Testis (tissue), 3 donors: ENCODE measurements around the gene NOL6. TPM values are rescaled to one million over a fixed set of nuclear protein-coding genes. Genes with fewer than 3 reads are reported as not detected.

Experiments used
- DNase-seq: peaks from one replicate; pipeline ENCODE4 v3.0.0-alpha.2; 2019
- H3K27ac ChIP-seq, 2 donors: fragments of 200-600 bp; sonication (generic); one replicate each; pipeline ENCODE4 v1.5.1; 2019
- H3K27me3 ChIP-seq: fragments of 200-600 bp; sonication (generic); one replicate; pipeline ENCODE4 v1.5.1; 2019
- H3K36me3 ChIP-seq: fragments of 200-600 bp; sonication (generic); one replicate; pipeline ENCODE4 v1.5.1; 2017; ENCODE audit warnings: low read depth; ENCODE audit errors: missing control alignments
- H3K4me1 ChIP-seq: fragments of 200-600 bp; sonication (generic); one replicate; pipeline ENCODE4 v1.5.1; 2019
- H3K4me3 ChIP-seq, 2 donors: fragments of 200-600 bp; sonication (generic); one replicate each; pipeline ENCODE4 v1.5.1; 2017 to 2019
- H3K9me3 ChIP-seq: fragments of 200-600 bp; sonication (generic); one replicate; pipeline ENCODE4 v1.5.1; 2017
- POLR2A ChIP-seq: fragments of 450-650 bp; IDR thresholded peaks from one replicate; pipeline ENCODE4 v1.6.1; 2017; ENCODE audit warnings: antibody characterized with exemption, mild to moderate bottlenecking, moderate library complexity
- WGBS, 2 donors: methylation state at CpG; one replicate each; pipeline ENCODE4 v1.1.5; 2018; 5-methylcytosine and 5-hydroxymethylcytosine counted together
- intact Hi-C: fragments of 100-400 bp; cut with DNase I; formaldehyde crosslinking; loops from one replicate; pipeline ENCODE4 v1.15.1; 2023; ENCODE audit warnings: low total_unique reads
- polyA plus RNA-seq: library from polyadenylated mRNA; stranded (reverse); fragments of 350-450 nt; fragmentation: Illumina TruSeq; extraction: RNeasy Lipid Tissue Mini Kit (QIAGEN cat#74804); gene quantifications from one replicate; pipeline ENCODE4 v1.2.3, GENCODE V29; 2014; ENCODE audit warnings: low read depth, low replicate concordance; ENCODE audit not compliant: insufficient read depth
- total RNA-seq, 2 donors: library from RNA; depleted of rRNA; stranded (reverse); fragments of >200 nt; gene quantifications; one replicate each; pipeline ENCODE4 v1.2.3, GENCODE V29; 2016
- TF ChIP-seq, protein P1 (sequence below), 3 experiments: fragments of 450-650 bp in 2 of 3; fragments of 200-600 bp in 1 of 3; sonication (generic) in 1 of 3; IDR thresholded peaks; one replicate each; pipeline ENCODE4 v1.5.1; 2016 to 2019; ENCODE audit warnings: antibody characterized with exemption in 3 of 3, mild to moderate bottlenecking in 2 of 3, moderate library complexity in 1 of 3

The NOL6 gene
- total and polyA plus RNA-seq, 3 donors from 2014 or later, result 40.4 to 51.6 (median 45.4) TPM

DNA sequence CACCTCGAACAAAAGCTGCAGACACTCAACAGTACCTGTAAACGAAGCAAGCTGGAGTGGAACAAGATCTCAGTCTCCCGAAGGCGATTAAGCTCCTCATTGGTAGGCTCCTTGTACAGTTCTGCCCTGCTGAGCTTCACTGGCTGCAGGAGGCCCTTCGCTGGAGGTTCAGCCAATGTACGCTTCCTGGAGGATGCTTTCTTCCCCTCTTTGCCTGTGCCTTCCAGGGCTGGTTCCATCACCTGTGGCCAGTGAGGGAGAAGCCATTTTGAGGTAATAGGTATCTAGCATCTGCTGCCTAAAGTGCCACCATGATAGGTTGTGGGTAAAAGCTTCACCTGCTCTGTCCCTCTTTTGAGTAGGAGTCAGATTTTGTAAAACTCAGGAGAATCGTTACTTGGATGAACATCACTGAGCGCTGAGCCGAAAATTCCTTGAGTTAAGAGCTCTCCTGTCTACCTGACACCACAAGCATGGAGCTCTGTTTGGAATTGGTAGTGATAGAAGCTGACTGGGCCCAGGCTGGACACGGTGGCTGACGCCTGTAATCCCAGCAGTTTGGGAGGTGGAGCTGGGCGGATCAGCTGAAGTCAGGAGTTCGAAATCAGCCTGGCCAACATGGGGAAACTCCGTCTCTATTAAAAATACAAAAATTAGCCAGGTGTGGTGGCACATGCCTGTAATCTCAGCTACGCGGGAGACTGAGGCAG lies 1.4 kb downstream of the NOL6 start:
- TF ChIP-seq, protein P1, sequence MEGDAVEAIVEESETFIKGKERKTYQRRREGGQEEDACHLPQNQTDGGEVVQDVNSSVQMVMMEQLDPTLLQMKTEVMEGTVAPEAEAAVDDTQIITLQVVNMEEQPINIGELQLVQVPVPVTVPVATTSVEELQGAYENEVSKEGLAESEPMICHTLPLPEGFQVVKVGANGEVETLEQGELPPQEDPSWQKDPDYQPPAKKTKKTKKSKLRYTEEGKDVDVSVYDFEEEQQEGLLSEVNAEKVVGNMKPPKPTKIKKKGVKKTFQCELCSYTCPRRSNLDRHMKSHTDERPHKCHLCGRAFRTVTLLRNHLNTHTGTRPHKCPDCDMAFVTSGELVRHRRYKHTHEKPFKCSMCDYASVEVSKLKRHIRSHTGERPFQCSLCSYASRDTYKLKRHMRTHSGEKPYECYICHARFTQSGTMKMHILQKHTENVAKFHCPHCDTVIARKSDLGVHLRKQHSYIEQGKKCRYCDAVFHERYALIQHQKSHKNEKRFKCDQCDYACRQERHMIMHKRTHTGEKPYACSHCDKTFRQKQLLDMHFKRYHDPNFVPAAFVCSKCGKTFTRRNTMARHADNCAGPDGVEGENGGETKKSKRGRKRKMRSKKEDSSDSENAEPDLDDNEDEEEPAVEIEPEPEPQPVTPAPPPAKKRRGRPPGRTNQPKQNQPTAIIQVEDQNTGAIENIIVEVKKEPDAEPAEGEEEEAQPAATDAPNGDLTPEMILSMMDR (IDR thresholded peaks at IDR 0.05), result no peak
- no peak for TF ChIP-seq POLR2A
- H3K4me3 ChIP-seq, result no peak overlapping the region
- intact Hi-C loops, result no loop called here
- no peaks in the 10 kb centered on the region for H3K27me3 ChIP-seq
- no peaks in the 10 kb centered on the region for H3K9me3 ChIP-seq
- H3K4me1 ChIP-seq, result peaks cover 14% of the 10 kb centered on the region
- DNase-seq, result no peak
- no peaks in the 10 kb centered on the region for H3K36me3 ChIP-seq
- 75 to 82% methylated on average over 11 to 16 of the region's 16 CpGs for WGBS, 2 donors
- no peak overlapping the region for H3K27ac ChIP-seq

DNA sequence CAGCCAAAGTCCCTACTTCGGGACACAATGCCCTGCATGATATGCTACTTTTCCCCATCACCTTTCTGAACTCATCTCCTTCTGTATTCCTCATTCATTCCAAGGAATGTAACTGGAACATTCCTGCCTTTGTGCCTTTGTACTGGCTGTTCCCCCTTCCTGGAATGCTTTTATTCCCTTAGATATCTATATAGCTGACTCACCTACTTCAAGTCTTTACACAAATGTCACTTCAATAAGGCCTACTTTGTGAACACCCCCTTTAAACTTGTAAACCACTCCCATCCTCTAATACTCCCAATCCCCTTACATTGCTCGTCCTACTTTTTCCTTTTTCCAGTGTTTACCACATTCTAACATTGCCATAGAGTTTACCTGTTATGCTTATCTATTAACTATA lies 2.4 kb downstream of the NOL6 start:
- Histone ChIP-seq H3K27ac (no peak overlapping the region), H3K4me1 (peaks cover 14% of the 10 kb centered on the region), H3K36me3 (no peaks in the 10 kb centered on the region), H3K4me3 (no peak overlapping the region), H3K9me3 (no peaks in the 10 kb centered on the region), H3K27me3 (no peaks in the 10 kb centered on the region)
- no peak for DNase-seq
- intact Hi-C loops, result no loop called here
- whole genome bisulfite sequencing, 2 donors, result 87 to 89% methylated on average over 2 of the region's 2 CpGs
- no peak for TF ChIP-seq POLR2A
- TF ChIP-seq, protein P1 (IDR thresholded peaks at IDR 0.05), result no peak

DNA sequence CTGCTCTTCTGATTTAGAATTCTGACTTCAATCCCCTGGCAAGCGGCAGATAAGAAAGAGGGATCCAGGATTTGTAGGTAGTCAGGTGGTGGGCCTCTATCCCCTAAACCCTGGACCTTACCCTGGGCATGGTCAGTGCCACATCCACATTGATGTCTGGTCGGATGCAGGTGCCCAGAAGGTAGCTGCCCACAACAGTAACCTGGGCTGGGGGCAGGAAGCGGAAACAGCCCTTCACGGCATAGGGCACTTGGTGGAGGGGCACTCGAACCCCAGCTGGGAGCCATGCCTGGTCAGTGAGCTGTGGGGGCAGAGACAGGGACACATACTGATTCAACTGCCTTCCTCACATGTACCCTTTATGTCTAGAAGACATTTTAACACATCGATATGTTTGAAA lies 3.8 kb downstream of the NOL6 start:
- Histone ChIP-seq H3K4me1 (peaks cover 14% of the 10 kb centered on the region), H3K36me3 (no peaks in the 10 kb centered on the region), H3K27ac (no peak overlapping the region), H3K4me3 (no peak overlapping the region), H3K9me3 (no peaks in the 10 kb centered on the region), H3K27me3 (no peaks in the 10 kb centered on the region)
- WGBS, 2 donors, result 89 to 97% methylated on average over 6 of the region's 6 CpGs
- TF ChIP-seq, protein P1 (IDR thresholded peaks at IDR 0.05), result no peak
- no peak for TF ChIP-seq POLR2A
- DNase-seq, result no peak
- intact Hi-C loops, result no loop called here

DNA sequence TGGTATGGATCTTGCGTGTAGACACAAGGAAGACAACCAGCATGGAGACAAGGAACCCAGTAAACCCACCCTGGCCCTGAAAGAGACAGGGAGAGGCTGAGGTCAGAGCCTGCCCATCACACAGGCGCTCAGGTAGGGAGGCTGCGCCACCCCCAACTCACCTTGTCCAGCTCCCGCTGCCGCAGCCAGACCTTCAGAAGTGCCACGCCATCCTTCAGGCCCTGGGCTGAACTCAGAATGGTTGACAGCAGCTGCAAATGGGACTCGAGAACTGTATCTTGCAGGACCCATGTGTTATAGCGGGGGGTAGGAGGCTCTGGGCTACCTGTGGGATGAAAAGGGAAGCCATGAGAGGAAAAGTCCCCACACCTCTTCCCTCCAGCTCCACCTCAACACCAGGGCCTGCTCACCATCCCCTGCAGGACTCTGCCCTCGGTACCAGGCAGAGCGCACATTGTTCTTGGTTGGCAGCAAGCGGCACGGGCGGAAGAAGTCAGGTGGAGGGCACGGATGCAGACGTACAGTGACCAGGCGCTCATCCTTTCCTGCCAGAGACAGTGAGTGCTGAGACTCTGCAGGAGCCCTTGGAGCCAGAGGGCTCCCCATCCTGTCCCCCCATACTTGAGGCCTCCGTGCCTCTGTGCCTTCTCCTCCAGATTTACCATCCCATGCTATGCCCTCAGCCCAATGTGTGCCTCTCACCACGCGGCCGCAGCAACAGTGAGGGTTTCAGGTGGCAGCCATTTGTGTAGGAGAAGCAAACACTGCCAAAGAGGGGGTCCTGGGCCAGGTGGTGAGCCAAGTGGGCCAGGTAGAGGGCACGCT lies 4.7 kb downstream of the NOL6 start:
- Histone ChIP-seq H3K4me3 (no peak overlapping the region), H3K27me3 (no peaks in the 10 kb centered on the region), H3K27ac (no peak overlapping the region), H3K4me1 (peaks cover 14% of the 10 kb centered on the region), H3K9me3 (no peaks in the 10 kb centered on the region), H3K36me3 (no peaks in the 10 kb centered on the region)
- TF ChIP-seq POLR2A, result no peak
- TF ChIP-seq, protein P1 (IDR thresholded peaks at IDR 0.05), result no peak
- 92 to 99% methylated on average over 18 to 21 of the region's 21 CpGs for WGBS, 2 donors
- intact Hi-C loops, result no loop called here
- DNase-seq, result no peak
